Activated CD4-positive, CD25-positive, alpha-beta regulatory T cell treated with anti-CD3 and anti-CD28 coated beads, Interleukin-2, amount 50 U/mL, for 24 hours (primary cell): ENCODE data around the gene MCCD1.
A peak's percentile ranks its signal among the peaks of the same experiment; 100 is the strongest.

ENCODE experiments used
- ATAC-seq, 2 donors: fragments of 150-1000 bp; cut with Tn5 transposase; one replicate each; pipeline ENCODE4 v1.10.0; 2021; ENCODE audit warnings: mild to moderate bottlenecking in 1 of 2, moderate library complexity in 1 of 2

MCCD1 gene

GRCh38 chr6:31513456-31514165, 15.2 kb upstream of the MCCD1 start:
- ATAC-seq, result no peak

GRCh38 chr6:31521835-31522234, 6.9 kb upstream of the MCCD1 start:
- no peak for ATAC-seq

DNA sequence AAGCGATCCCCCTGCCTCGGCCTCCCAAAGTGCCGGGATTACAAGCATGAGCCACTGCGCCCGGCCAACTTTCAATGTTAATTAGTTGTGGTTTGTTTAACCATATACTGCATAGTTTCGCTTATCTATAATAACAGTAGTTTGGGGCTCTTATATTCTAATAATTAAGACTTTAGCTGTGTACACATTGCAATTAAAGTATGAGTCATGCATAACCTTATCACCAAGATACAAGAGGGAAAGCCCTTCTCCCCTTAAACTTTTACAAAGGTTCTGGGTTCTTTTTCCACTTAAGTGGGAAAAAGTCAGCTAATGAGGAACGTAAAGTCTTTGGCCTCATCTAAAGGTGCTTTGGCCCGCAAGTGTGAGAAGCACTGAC, 3.2 kb upstream of the MCCD1 start:
- no peak for ATAC-seq

- ATAC-seq, result peak in 1 of 2 donors; percentile 7
Observed at GRCh38 chr6:31525932-31526591, 2.7 kb upstream of the MCCD1 start.

DNA sequence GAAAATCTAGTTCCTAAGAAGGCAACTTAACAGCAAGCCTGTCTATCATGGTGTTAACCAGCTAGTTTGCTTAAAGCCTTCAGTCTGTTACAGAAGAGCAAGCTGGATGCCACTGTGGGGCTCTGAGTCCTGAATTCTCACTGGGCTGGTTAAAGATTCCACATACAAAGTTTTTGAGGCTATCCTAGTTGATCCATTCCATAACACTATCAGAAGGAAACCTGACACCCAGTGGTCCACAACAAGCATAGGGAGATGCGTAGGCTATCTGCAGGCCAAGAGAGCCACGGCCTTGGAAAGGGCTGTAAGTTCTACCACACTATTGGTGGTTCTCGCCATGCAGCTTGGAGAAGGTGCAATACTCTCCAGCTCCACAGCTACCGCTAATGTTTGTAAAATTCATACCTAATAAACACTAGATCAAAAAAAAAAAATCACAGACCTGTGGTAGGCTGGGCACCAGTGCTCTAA, 420 bp upstream of the MCCD1 start:
- no peak for ATAC-seq

- ATAC-seq, result peak in 1 of 2 donors; percentile 7
Observed at GRCh38 chr6:31529329-31530150, 778 bp downstream of the MCCD1 start.

GRCh38 chr6:31530659-31531058, 1.9 kb downstream of the MCCD1 start:
- no peak for ATAC-seq

- no peak for ATAC-seq
Observed at GRCh38 chr6:31531162-31531561, 2.4 kb downstream of the MCCD1 start.

DNA sequence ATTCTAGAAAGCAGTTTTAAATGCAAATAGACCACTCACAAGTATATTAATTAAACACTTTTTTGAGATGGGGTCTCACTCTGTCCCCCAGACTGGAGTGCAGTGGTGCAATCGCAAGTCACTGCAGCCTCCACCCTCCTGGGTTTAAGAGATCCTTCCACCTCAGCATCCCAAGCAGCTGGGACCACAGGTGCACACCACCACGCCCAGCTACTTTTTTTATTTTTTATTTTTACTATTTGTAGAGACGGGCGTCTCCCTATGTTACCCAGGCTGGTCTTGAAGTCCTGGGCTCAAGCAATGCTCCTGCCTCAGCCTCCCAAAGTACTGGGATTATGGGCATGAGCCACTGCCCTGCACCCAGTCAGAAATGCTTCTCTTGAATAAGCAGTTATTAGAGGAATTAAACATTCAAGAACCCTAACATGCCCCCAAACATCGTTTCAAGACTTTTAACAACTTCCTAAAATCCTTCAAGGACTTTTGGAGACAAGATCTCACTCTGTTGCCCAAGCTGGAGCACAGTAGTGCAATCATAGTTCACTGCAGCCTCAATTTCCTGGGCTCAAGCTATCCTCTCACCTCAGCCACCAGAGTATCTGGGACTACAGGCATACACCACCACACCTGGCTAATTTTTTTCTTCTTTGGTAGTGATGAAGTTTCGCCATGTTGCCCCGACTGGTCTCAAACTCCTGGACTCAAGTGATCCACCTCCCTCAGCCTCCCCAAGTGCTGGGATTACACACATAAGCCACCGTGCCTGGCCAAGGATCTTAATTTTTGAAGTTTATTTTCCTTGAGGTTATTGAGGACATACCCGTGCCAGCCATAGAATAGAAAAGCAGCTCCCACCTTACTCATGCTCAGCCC, 3.2 kb downstream of the MCCD1 start:
- ATAC-seq, result no peak

GRCh38 chr6:31532644-31533454, 4.1 kb downstream of the MCCD1 start:
- ATAC-seq, result no peak

- ATAC-seq, result no peak
Observed at GRCh38 chr6:31533455-31533841, 4.7 kb downstream of the MCCD1 start.

DNA sequence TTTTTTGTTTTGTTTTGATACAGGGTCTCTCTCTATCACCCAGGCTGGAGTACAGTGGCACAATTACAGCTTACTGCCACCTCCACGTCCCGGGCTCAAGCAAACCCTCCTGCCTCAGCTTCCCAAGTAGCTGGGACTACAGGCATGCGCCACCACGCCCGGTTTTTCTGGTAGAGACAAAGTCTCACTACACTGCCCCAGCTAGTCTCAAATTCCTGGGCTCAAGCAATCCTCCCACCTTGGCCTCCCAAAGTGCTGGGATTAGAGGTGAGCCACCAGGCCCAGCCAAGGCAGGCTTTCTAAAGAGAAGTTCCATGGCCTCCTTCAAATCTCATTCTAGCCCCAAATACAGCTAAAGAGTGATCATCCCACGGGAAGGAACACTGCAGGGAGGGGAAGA, 5.2 kb downstream of the MCCD1 start:
- no peak for ATAC-seq

DNA sequence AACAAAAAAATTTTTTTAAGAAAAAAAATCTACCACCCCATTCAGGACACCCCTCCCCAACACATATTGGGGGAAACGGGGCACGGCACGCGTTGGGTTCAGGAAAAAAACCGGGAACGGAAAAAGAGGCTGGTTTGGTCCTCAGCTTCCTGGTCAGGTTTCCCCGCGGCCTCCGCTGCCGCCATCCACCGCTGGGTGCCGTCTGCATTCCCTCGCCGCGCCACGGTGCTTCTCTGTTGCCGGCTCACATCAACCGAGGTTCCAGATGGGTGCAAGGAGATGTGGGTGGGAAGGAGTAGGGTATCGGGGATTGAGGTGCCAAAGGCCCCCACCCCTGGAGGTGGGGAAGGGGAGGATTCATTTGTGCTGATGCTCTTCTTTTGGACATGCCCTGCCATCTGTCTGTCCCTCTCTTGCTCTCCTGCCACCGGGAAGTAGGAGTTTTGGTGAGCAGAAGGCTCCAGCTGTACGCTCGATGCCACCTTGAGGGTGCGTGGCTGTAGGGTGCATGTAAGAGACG, 5.8 kb downstream of the MCCD1 start:
- no peak for ATAC-seq

DNA sequence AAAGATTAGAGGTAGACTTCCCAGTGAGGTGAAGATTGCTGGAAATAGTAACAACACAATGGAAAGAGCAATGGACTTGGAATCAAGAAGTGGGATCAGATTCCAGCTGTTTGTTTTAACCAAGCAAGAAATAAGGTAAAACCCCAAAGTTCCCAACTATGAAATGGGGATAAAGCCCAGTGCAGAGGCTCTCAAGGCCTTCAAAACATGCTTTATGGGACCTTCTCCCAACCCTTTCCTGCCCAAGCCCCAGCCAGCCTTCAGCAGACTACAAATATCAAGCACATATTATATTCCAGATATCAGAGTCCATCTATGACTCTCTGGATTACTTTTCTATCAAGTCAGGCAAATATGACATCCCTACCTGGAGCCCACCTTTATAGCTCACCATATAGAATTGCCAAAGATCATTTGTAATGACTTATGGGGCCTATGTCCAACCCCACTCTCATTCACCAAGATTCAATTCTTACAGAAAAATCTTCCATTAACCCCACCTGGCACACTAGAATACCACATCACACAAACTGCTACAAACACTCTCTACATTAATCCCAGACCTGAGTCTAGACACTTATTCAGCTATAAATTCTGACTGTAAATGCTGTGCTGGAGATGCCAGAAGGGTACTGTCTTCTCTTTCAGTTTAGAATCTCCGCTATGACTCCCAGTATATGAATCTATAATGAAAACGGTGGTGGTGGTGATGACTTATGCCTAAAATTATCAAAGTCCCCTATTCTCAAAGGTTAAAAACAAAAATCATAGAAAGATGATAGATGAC, 7.0 kb downstream of the MCCD1 start:
- peak; percentile 65 to 69 for ATAC-seq

DNA sequence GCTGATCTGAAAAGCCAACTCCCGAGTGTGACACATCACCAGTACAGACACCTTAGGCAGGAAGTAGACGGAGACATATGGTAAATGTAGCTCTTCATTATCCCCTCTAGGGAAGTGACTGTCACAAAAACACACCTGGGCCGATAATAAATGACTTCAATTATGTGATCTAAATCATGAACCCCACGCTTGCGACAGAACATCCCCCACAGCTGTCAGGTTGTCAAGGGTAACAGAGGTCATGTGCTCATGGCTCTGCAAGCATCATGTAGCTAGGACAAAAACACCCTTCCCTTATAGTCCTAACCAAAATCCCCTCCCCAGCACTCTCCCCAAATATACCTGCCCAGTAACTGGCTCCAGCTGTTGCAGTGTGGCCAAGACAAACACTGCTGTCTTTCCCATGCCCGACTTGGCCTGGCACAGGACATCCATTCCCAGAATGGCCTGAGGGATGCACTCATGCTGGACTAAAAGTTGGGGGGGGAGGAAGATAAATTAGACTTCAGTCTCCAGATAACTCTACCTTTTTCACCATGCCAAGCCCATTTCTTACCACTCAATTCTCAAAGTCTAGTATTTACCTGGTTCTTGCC, 10.1 kb downstream of the MCCD1 start:
- ATAC-seq, result no peak

DNA sequence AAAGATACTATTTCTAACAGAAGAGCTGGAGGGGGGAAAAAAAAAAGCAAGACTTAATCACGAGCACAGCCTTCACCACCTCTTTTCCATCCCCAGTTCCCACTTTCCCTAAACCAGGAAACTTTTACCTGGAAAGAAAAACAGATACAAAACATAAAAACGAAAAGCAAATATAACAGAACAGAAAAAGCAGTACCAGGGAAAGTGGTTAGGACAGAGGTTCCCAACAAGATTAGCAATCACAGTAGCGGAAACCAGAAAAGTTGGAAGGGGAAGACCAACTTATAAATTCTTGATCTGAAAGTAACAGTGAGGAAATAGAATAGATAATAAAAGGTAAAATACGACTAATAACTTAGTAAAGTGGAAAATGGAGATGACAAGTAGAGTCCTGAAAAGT, 11.9 kb downstream of the MCCD1 start:
- ATAC-seq, result no peak

- ATAC-seq, result peak; percentile 6 to 18
Observed at GRCh38 chr6:31541059-31541657, 12.4 kb downstream of the MCCD1 start.

GRCh38 chr6:31541658-31542521, 13.1 kb downstream of the MCCD1 start, which contains the start of gene DDX39B:
DDX39B (minus strand) TSS chr6:31542003; CDS start chr6:31540532, 1,471 bp downstream.
- peak; percentile 77 to 85 for ATAC-seq

GRCh38 chr6:31543639-31544038, 14.9 kb downstream of the MCCD1 start:
- ATAC-seq, result no peak
